Lower lobe of right lung (tissue), 2 donors: ENCODE results near the gene LIN28A. TPM values are rescaled to one million over a fixed set of nuclear protein-coding genes. Genes with fewer than 3 reads are reported as not detected.

ENCODE experiments used
- ATAC-seq, 2 donors: fragments of 200-7000 bp; cut with Tn5 transposase; one replicate each; pipeline ENCODE4 v1.9.1; 2020 to 2022; ENCODE audit warnings: mild to moderate bottlenecking in 2 of 2, moderate library complexity in 2 of 2
- DNase-seq: peaks from one replicate; pipeline ENCODE4 v3.0.0-alpha.2; 2020
- H3K27ac ChIP-seq: fragments of 200-600 bp; one replicate; pipeline ENCODE4 v1.8.0; 2022
- H3K27me3 ChIP-seq: fragments of 200-600 bp; one replicate; pipeline ENCODE4 v1.8.0; 2022; ENCODE audit warnings: low read depth
- H3K36me3 ChIP-seq: fragments of 200-600 bp; one replicate; pipeline ENCODE4 v1.8.0; 2022; ENCODE audit warnings: mild to moderate bottlenecking
- H3K4me1 ChIP-seq: fragments of 200-600 bp; one replicate; pipeline ENCODE4 v1.8.0; 2022
- H3K4me3 ChIP-seq: fragments of 200-600 bp; one replicate; pipeline ENCODE4 v1.8.0; 2022; ENCODE audit warnings: mild to moderate bottlenecking
- H3K9me3 ChIP-seq: fragments of 200-600 bp; one replicate; pipeline ENCODE4 v1.8.0; 2022
- intact Hi-C: fragments of 100-400 bp; cut with DNase I; formaldehyde crosslinking; loops from one replicate; pipeline ENCODE4 v1.11.0; 2022
- total RNA-seq: library from RNA; stranded (reverse); fragmentation: NEBNext Ultra II Directional; extraction: Animal tissue kit (Norgen Biotek cat#: 25700); gene quantifications from one replicate; pipeline ENCODE4 v1.2.1, GENCODE V29; 2021
- TF ChIP-seq, protein P1 (sequence below): fragments of 200-600 bp; IDR thresholded peaks from one replicate; pipeline ENCODE4 v1.8.0; 2022; ENCODE audit warnings: antibody characterized with exemption, mild to moderate bottlenecking
- donor health status: DM: no; HTN: yes; CAD: no; lungs with severe emphysema.

Gene LIN28A
- total RNA-seq, 1 donor from 2014 or later, result not detected

DNA sequence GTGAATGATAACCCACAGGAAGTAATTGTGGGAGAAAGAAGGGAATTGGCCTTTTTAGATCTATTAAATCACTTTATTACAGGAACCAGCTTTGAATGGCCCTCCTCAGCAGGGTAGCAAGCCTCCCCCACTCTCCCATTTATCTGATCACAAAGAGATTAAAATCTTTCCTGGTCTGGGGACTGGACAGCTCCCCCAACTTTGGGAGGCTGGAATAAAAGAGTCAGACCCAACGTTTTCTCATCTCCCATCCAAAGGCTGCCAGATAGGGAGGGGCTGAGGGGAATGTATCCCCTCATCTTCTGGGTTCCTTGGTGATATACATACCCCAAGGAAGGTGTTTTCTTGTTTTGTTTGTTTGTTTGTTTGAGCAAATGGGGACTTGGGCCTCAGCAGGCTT, 2.4 kb downstream of the LIN28A start:
- H3K4me1 ChIP-seq, result no peaks in the 10 kb centered on the region
- intact Hi-C loops, result no loop called here
- H3K9me3 ChIP-seq, result no peaks in the 10 kb centered on the region
- H3K27ac ChIP-seq, result no peak overlapping the region
- no peak overlapping the region for H3K4me3 ChIP-seq
- DNase-seq, result no peak
- no peaks in the 10 kb centered on the region for H3K36me3 ChIP-seq
- no peak for ATAC-seq
- TF ChIP-seq, protein P1, sequence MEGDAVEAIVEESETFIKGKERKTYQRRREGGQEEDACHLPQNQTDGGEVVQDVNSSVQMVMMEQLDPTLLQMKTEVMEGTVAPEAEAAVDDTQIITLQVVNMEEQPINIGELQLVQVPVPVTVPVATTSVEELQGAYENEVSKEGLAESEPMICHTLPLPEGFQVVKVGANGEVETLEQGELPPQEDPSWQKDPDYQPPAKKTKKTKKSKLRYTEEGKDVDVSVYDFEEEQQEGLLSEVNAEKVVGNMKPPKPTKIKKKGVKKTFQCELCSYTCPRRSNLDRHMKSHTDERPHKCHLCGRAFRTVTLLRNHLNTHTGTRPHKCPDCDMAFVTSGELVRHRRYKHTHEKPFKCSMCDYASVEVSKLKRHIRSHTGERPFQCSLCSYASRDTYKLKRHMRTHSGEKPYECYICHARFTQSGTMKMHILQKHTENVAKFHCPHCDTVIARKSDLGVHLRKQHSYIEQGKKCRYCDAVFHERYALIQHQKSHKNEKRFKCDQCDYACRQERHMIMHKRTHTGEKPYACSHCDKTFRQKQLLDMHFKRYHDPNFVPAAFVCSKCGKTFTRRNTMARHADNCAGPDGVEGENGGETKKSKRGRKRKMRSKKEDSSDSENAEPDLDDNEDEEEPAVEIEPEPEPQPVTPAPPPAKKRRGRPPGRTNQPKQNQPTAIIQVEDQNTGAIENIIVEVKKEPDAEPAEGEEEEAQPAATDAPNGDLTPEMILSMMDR, result no peak
- peaks cover 68% of the 10 kb centered on the region for H3K27me3 ChIP-seq

DNA sequence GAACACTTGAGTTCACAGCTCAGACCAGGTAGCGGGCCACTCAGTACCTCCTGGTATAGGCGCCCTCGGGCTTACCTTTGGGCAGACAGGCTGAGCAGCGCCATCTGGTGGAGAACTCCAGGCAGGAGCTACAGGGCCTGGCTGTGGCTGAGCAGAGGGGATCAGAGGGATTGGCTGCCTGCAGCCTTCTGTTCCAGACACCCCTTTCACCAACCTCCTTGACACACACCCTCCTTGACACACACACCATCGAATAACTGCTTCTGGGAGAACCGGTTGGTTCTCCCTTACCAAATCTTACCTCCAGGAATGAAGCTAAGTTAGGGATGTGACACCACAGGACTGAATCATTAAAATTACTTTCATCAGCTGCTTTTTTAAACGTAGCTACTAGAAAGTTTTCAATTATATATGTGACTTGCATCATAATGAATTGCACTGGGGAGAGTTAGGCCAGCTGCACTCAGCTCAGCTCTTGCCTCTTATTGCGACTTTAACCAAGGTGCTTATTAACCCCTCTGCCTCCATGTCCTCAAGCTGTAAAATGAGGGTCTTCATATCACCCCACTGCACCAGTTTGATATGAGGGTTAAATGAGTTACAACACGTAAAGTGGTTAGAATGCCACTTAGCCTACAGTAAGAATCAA, 6.6 kb downstream of the LIN28A start:
- DNase-seq (peak; percentile 85), ATAC-seq (peak; percentile 92 to 95)
- H3K27ac ChIP-seq, result no peak overlapping the region
- TF ChIP-seq, protein P1, result peak; percentile 88
- H3K36me3 ChIP-seq, result no peaks in the 10 kb centered on the region
- H3K9me3 ChIP-seq, result no peaks in the 10 kb centered on the region
- H3K4me3 ChIP-seq, result no peak overlapping the region
- intact Hi-C loops, result no loop called here
- no peaks in the 10 kb centered on the region for H3K4me1 ChIP-seq
- H3K27me3 ChIP-seq, result peaks cover 40% of the 10 kb centered on the region

- TF ChIP-seq, protein P1, result no peak
These were observed 8.3 kb downstream of the LIN28A start for GRCh38 chr1:26418865-26419349.

DNA sequence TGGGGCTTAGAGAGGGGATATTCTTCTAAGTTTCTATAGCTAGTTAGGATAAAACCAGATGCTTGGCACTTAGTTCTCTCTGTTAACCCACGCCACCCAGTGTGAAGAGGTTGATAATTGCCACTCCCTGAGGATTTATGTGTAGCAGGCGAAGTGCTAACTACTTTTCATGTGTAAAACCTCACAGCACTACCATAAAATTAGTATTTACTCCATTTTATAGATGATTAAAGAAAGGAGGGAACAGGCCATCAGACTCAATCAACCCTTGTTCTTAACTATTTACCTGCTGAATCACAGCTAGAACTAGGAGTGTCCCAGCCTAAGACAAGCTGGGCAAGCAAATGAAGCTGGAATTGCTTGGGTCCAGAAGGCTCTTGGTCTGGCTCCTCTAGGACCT, 8.9 kb downstream of the LIN28A start:
- Histone ChIP-seq H3K27me3 (peaks cover 28% of the 10 kb centered on the region), H3K4me3 (no peak overlapping the region), H3K9me3 (no peaks in the 10 kb centered on the region), H3K27ac (no peak overlapping the region), H3K4me1 (no peaks in the 10 kb centered on the region), H3K36me3 (no peaks in the 10 kb centered on the region)
- intact Hi-C loops, result no loop called here
- no peak for DNase-seq
- ATAC-seq, result no peak
- TF ChIP-seq, protein P1, result no peak

More at GRCh38 chr1:26418865-26419349, 8.3 kb downstream of the LIN28A start:
- Histone ChIP-seq H3K4me3 (no peak overlapping the region), H3K9me3 (no peaks in the 10 kb centered on the region), H3K36me3 (no peaks in the 10 kb centered on the region), H3K4me1 (no peaks in the 10 kb centered on the region), H3K27ac (no peak overlapping the region), H3K27me3 (peaks cover 34% of the 10 kb centered on the region)
- ATAC-seq (no peak), DNase-seq (no peak)
- intact Hi-C loops, result no loop called here

DNA sequence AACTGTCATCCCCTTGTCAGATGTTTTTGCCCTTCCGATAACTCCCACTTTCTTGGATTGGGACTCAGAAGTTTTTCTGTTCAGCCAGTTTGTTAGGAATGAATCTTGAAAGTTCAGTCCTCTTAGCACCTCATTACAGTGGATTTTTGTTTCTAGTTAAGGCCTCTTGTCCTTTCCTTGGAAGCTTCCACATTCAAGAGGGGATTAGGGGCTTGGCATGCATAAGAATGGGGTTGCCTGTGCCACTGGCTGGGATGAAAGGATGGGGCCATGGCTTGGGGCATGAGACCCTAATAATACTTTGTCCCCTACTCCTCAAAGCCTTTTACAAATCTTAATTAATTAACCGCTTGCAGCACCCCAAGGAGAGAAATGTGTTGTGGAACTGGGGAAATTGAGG, 19.1 kb downstream of the LIN28A start:
- TF ChIP-seq, protein P1, result no peak
- intact Hi-C loops, result no loop called here
- Histone ChIP-seq H3K27ac (no peak overlapping the region), H3K9me3 (no peaks in the 10 kb centered on the region), H3K4me1 (peaks cover 20% of the 10 kb centered on the region), H3K4me3 (no peak overlapping the region), H3K27me3 (peaks cover 6% of the 10 kb centered on the region), H3K36me3 (peaks cover 11% of the 10 kb centered on the region)
- DNase-seq (no peak), ATAC-seq (no peak)
